ENCODE data around the gene NAPSA. TPM values are rescaled to one million over a fixed set of nuclear protein-coding genes. Genes with fewer than 3 reads are reported as not detected.
"Not testable (repeated sequence)": the region's sequence is repeated elsewhere in the genome, so short reads cannot be mapped to it uniquely, and the experiment has no call there.

NAPSA gene
- total and polyA plus RNA-seq, 8 donors = 0.18 to 87.5 (median 1.9) TPM; not detected in 2

GRCh38 chr19:50356691-50357177 lies 8.7 kb downstream of the NAPSA start:
- peak overlapping the region in 3 of 4 donors; percentile 46 to 48 (median 47) for H3K4me3 ChIP-seq
- no peak for TF ChIP-seq EP300 (IDR thresholded peaks at IDR 0.05)

GRCh38 chr19:50353487-50353880 lies 12.0 kb downstream of the NAPSA start:
- H3K4me3 ChIP-seq; H3K27ac ChIP-seq; intact Hi-C loops (cut with DNase I; ENCODE audit: low total_unique reads); H3K36me3 ChIP-seq; DNase-seq; H3K9me3 ChIP-seq: not testable (repeated sequence)
- Histone ChIP-seq H3K27me3 (peaks cover 0 to 17% (median 0%) of the 10 kb centered on the region in 3 donors), H3K4me1 (peaks cover 0 to 17% (median 8%) of the 10 kb centered on the region in 4 donors)
- 87 to 97% (median 91%) methylated on average over 7 of the region's 7 CpGs for WGBS, 5 donors

More at GRCh38 chr19:50356691-50357177, 8.7 kb downstream of the NAPSA start:
- 30 to 38% (median 36%) methylated on average over 12 to 13 of the region's 13 CpGs for WGBS, 5 donors
- no peaks in the 10 kb centered on the region for H3K36me3 ChIP-seq
- H3K27ac ChIP-seq = peak overlapping the region in 3 of 5 donors; percentile 81 to 91 (median 85)
- no peaks in the 10 kb centered on the region for H3K9me3 ChIP-seq
- peaks cover 0 to 21% (median 10%) of the 10 kb centered on the region in 4 donors for H3K4me1 ChIP-seq
- no peak for DNase-seq
- H3K27me3 ChIP-seq = peaks cover 0 to 9% (median 0%) of the 10 kb centered on the region in 3 donors
- intact Hi-C loops (cut with DNase I; ENCODE audit: low total_unique reads) = no loop called here

- peaks cover 0 to 12% (median 0%) of the 10 kb centered on the region in 3 donors for H3K27me3 ChIP-seq
- H3K27ac ChIP-seq = no peak overlapping the region
- H3K9me3 ChIP-seq = no peaks in the 10 kb centered on the region
- TF ChIP-seq POLR2AphosphoS5 (IDR thresholded peaks at IDR 0.05) (no peak), EP300 (IDR thresholded peaks at IDR 0.05) (no peak)
- H3K4me1 ChIP-seq = peaks cover 0 to 5% (median 2%) of the 10 kb centered on the region in 4 donors
- H3K4me3 ChIP-seq = no peak overlapping the region
- H3K36me3 ChIP-seq = no peaks in the 10 kb centered on the region
- intact Hi-C loops (cut with DNase I; ENCODE audit: low total_unique reads) = no loop called here
- DNase-seq = no peak
- WGBS, 5 donors = 56 to 88% (median 69%) methylated on average over 2 to 4 of the region's 4 CpGs
Measured at GRCh38 chr19:50352242-50352641, 13.2 kb downstream of the NAPSA start.

- no peak for TF ChIP-seq EP300 (IDR thresholded peaks at IDR 0.05)
- no peak for TF ChIP-seq POLR2A (IDR thresholded peaks at IDR 0.05)
- no peak for TF ChIP-seq CTCF (IDR thresholded peaks at IDR 0.05)
- no peak for TF ChIP-seq POLR2AphosphoS5 (IDR thresholded peaks at IDR 0.05)
- peaks cover 0 to 12% (median 0%) of the 10 kb centered on the region in 3 donors for H3K27me3 ChIP-seq
- H3K4me3 ChIP-seq = no peak overlapping the region
- WGBS, 5 donors = 66 to 70% (median 68%) methylated on average over 21 to 22 of the region's 22 CpGs
- H3K4me1 ChIP-seq = no peaks in the 10 kb centered on the region
- no peak overlapping the region for H3K27ac ChIP-seq
- no peak for DNase-seq
- intact Hi-C loops (cut with DNase I; ENCODE audit: low total_unique reads) = no loop called here
- H3K36me3 ChIP-seq = no peaks in the 10 kb centered on the region
- peaks cover 0 to 13% (median 8%) of the 10 kb centered on the region in 4 donors for H3K9me3 ChIP-seq
Measured at GRCh38 chr19:50349277-50350057, 16.0 kb downstream of the NAPSA start.

GRCh38 chr19:50347089-50347581 lies 18.3 kb downstream of the NAPSA start:
- 70 to 85% (median 77%) methylated on average over 8 of the region's 8 CpGs for WGBS, 5 donors
- H3K4me1 ChIP-seq; intact Hi-C loops (cut with DNase I; ENCODE audit: low total_unique reads); H3K27ac ChIP-seq; H3K36me3 ChIP-seq; H3K4me3 ChIP-seq; DNase-seq: not testable (repeated sequence)
- Histone ChIP-seq H3K27me3 (peaks cover 0 to 12% (median 0%) of the 10 kb centered on the region in 3 donors), H3K9me3 (peaks cover 0 to 21% (median 13%) of the 10 kb centered on the region in 4 donors)

GRCh38 chr19:50344661-50345318 lies 20.6 kb downstream of the NAPSA start:
- no peak overlapping the region for H3K27ac ChIP-seq
- WGBS, 5 donors = 67 to 74% (median 73%) methylated on average over 8 of the region's 8 CpGs
- H3K4me3 ChIP-seq = no peak overlapping the region
- no peak for DNase-seq
- intact Hi-C loops (cut with DNase I; ENCODE audit: low total_unique reads) = no loop called here
- H3K36me3 ChIP-seq = no peaks in the 10 kb centered on the region
- no peaks in the 10 kb centered on the region for H3K4me1 ChIP-seq
- H3K27me3 ChIP-seq = no peaks in the 10 kb centered on the region
- TF ChIP-seq POLR2AphosphoS5 (IDR thresholded peaks at IDR 0.05) (no peak), POLR2A (IDR thresholded peaks at IDR 0.05) (no peak), CTCF (IDR thresholded peaks at IDR 0.05) (no peak), EP300 (IDR thresholded peaks at IDR 0.05) (no peak)
- H3K9me3 ChIP-seq = peaks cover 3 to 28% (median 13%) of the 10 kb centered on the region in 4 donors
